Colonic mucosa (tissue), 4 donors: Measurements from ENCODE around the gene PTGIS. TPM values are rescaled to one million over a fixed set of nuclear protein-coding genes. Genes with fewer than 3 reads are reported as not detected.

Experiments
- DNase-seq: peaks from one replicate; pipeline ENCODE4 v3.0.0-alpha.2; 2020
- H3K27ac ChIP-seq: fragments of 200-600 bp; one replicate; pipeline ENCODE4 v1.8.0; 2021
- H3K27me3 ChIP-seq: fragments of 200-600 bp; one replicate; pipeline ENCODE4 v1.8.0; 2021
- H3K36me3 ChIP-seq: fragments of 200-600 bp; one replicate; pipeline ENCODE4 v1.8.0; 2021
- H3K4me1 ChIP-seq: fragments of 200-600 bp; one replicate; pipeline ENCODE4 v1.8.0; 2021; ENCODE audit warnings: mild to moderate bottlenecking
- H3K4me3 ChIP-seq: fragments of 200-600 bp; one replicate; pipeline ENCODE4 v1.8.0; 2021
- H3K9ac ChIP-seq, 2 donors: one replicate each; pipeline ENCODE4 v1.7.0; 2013; ENCODE audit warnings: control low read depth in 2 of 2, low read depth in 2 of 2, low read length in 2 of 2
- H3K9me3 ChIP-seq: fragments of 200-600 bp; one replicate; pipeline ENCODE4 v1.8.0; 2021
- intact Hi-C: fragments of 100-400 bp; cut with DNase I; formaldehyde crosslinking; loops from one replicate; pipeline ENCODE4 v1.14.1; 2022
- total RNA-seq, 2 donors: library from RNA; stranded (reverse); fragmentation: NEBNext Ultra II Directional in 1 of 2; extraction: Animal tissue kit (Norgen Biotek cat#: 25700) in 1 of 2; gene quantifications; one replicate each; pipeline ENCODE4 v1.2.1, GENCODE V29; 2021
- TF ChIP-seq, protein P1 (sequence below): fragments of 200-600 bp; IDR thresholded peaks from one replicate; pipeline ENCODE4 v1.8.0; 2022; ENCODE audit warnings: antibody characterized with exemption, mild to moderate bottlenecking
- donor health status: healthy.
- donor health status: DM: no; HTN: no; CAD: no.
- donor health status: DM: no; HTN: no; CAD: no.

The PTGIS gene
- total RNA-seq, 2 donors from 2014 or later: 0.94 to 8.0 TPM

DNA sequence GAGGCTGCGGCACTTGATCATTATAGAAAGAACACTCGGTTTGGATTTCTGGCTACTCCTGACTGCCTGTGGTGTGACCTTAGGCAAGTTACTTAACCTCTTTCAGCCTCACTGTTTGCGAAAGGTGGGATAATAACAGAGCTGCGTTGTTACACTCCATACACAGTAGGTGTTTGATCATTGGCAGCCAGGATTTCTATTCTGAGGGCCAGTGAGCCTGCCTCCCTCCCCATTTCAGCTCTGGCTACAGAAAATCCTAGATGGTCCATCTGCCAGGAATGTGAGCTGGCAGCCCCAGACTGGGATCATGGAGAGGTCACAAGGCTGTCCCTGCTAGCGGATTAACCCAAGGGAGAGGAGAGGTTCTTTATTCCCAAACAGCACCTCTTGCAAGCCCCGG is 88.2 kb downstream of the PTGIS start:
- no peak overlapping the region for H3K9ac ChIP-seq
- H3K27me3 ChIP-seq: peaks cover 26% of the 10 kb centered on the region
- no peaks in the 10 kb centered on the region for H3K9me3 ChIP-seq
- no peaks in the 10 kb centered on the region for H3K36me3 ChIP-seq
- TF ChIP-seq, protein P1, sequence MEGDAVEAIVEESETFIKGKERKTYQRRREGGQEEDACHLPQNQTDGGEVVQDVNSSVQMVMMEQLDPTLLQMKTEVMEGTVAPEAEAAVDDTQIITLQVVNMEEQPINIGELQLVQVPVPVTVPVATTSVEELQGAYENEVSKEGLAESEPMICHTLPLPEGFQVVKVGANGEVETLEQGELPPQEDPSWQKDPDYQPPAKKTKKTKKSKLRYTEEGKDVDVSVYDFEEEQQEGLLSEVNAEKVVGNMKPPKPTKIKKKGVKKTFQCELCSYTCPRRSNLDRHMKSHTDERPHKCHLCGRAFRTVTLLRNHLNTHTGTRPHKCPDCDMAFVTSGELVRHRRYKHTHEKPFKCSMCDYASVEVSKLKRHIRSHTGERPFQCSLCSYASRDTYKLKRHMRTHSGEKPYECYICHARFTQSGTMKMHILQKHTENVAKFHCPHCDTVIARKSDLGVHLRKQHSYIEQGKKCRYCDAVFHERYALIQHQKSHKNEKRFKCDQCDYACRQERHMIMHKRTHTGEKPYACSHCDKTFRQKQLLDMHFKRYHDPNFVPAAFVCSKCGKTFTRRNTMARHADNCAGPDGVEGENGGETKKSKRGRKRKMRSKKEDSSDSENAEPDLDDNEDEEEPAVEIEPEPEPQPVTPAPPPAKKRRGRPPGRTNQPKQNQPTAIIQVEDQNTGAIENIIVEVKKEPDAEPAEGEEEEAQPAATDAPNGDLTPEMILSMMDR: no peak
- no peaks in the 10 kb centered on the region for H3K4me1 ChIP-seq
- no peak overlapping the region for H3K27ac ChIP-seq
- DNase-seq: no peak
- H3K4me3 ChIP-seq: no peak overlapping the region
- intact Hi-C loops: loop anchor here (5.0 kb wide), 1 partner anchor 92 kb away; no protein-coding TSS in a partner anchor

DNA sequence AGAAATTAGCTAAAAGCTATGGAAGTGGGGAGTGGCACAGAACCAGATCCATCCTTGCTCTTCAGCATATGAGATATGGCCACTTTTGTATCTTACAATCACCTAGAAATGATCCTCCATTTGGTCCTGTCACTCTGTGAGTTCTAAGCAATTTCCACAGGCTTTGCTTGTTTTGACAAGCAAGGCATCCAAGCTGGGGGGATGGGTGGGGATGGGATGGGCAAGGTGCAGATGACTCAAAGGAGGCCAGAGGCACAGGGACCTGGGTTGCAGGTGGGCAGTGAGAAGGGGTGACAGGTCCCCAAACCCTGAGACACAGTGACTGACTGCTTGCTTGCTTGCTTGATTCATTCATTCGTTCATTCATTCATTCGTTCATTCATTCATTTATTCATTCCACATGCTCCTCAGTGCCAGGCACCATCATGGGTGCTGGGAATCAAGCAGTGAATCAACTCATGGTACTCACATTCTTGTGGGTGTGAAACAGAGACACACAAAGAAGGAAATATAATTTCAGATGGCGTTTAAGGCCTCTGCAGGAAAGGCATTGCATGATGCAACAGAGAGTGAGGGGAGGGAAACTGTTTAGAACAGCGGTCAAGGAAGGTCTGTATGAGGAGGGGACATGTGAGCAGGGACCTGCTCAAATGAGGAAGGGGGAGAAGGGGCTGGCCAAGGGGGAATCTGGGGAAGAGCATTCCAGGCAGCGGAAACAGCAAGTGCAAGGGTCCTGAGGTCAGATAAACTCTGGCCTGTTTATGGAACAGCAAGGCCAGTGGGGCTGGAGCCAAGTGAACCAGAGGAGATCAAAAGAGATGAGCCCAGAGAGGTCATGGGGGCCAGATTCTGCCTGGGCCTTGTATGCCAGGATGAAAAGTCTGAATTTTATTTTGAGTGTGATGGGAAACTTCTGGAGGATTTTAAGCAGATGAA is 88.9 kb downstream of the PTGIS start:
- H3K4me3 ChIP-seq: no peak overlapping the region
- no peak for DNase-seq
- H3K9me3 ChIP-seq: no peaks in the 10 kb centered on the region
- TF ChIP-seq, protein P1: no peak
- no peaks in the 10 kb centered on the region for H3K4me1 ChIP-seq
- H3K36me3 ChIP-seq: no peaks in the 10 kb centered on the region
- H3K9ac ChIP-seq: no peak overlapping the region
- intact Hi-C loops: loop anchor here (5.0 kb wide), 1 partner anchor 92 kb away; no protein-coding TSS in a partner anchor
- peaks cover 20% of the 10 kb centered on the region for H3K27me3 ChIP-seq
- H3K27ac ChIP-seq: no peak overlapping the region

GRCh38 chr20:49478266-49478665 is 89.7 kb downstream of the PTGIS start:
- H3K4me3 ChIP-seq: no peak overlapping the region
- intact Hi-C loops: loop anchor here (5.0 kb wide), 1 partner anchor 91 kb away; no protein-coding TSS in a partner anchor
- H3K4me1 ChIP-seq: no peaks in the 10 kb centered on the region
- H3K27ac ChIP-seq: no peak overlapping the region
- H3K36me3 ChIP-seq: no peaks in the 10 kb centered on the region
- H3K9me3 ChIP-seq: no peaks in the 10 kb centered on the region
- TF ChIP-seq, protein P1: no peak
- H3K27me3 ChIP-seq: peaks cover 17% of the 10 kb centered on the region
- H3K9ac ChIP-seq: no peak overlapping the region
- DNase-seq: no peak

GRCh38 chr20:49477200-49477599 is 90.7 kb downstream of the PTGIS start:
- no peaks in the 10 kb centered on the region for H3K9me3 ChIP-seq
- H3K27me3 ChIP-seq: peaks cover 8% of the 10 kb centered on the region
- intact Hi-C loops: loop anchor here (5.0 kb wide), 1 partner anchor 90 kb away; no protein-coding TSS in a partner anchor
- no peak for DNase-seq
- TF ChIP-seq, protein P1: no peak
- no peaks in the 10 kb centered on the region for H3K4me1 ChIP-seq
- no peak overlapping the region for H3K27ac ChIP-seq
- no peak overlapping the region for H3K4me3 ChIP-seq
- no peaks in the 10 kb centered on the region for H3K36me3 ChIP-seq
- no peak overlapping the region for H3K9ac ChIP-seq

DNA sequence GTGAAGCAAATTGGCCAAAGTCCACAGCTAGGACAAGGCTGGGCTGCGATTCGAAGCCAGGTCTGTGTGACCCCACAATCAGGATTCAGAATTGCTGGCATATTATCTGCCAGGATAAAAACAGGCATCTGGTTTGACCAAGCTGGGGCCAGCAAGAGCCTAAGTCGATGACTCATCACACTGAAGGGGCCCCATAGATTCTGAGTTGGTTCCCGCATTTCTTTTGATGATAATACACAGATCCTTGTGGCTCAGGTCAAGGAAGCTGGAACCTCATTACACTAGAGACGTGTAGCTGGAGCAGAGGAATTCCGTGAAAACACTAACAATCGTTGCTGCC is 92.0 kb downstream of the PTGIS start:
- H3K36me3 ChIP-seq: no peaks in the 10 kb centered on the region
- peaks cover 8% of the 10 kb centered on the region for H3K27me3 ChIP-seq
- no peak overlapping the region for H3K9ac ChIP-seq
- DNase-seq: no peak
- H3K9me3 ChIP-seq: no peaks in the 10 kb centered on the region
- H3K4me1 ChIP-seq: no peaks in the 10 kb centered on the region
- no peak overlapping the region for H3K27ac ChIP-seq
- H3K4me3 ChIP-seq: no peak overlapping the region
- TF ChIP-seq, protein P1: no peak
- intact Hi-C loops: loop anchor here (5.0 kb wide), 1 partner anchor 89 kb away; no protein-coding TSS in a partner anchor
